Measurements from ENCODE around the gene CHST9.
"Not testable (repeated sequence)": the region's sequence is repeated elsewhere in the genome, so short reads cannot be mapped to it uniquely, and the experiment has no call there.

CHST9 gene

DNA sequence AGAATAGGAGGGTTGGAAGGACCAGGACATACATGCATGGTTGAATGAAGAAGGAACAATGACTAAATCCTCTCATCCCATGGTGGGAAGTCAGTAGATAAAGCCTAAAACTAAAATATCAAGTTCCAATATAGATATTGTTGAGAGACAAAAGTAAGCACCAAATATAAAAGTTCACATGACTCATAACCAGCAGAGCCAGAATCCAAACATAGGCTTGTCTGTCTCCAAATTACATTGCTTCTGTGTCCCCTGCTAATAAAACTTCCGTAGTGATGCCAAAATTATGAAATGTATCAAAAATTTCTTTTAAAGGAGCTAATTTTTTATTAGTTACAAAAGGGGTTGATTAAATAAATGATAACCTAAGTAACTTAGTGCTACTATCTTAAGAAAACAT lies 19.7 kb downstream of the CHST9 start:
- DNase-seq (ENCODE audit: insufficient read length, low spot score) (no peak), FAIRE-seq (no peak)
- TF ChIP-seq, protein P1, sequence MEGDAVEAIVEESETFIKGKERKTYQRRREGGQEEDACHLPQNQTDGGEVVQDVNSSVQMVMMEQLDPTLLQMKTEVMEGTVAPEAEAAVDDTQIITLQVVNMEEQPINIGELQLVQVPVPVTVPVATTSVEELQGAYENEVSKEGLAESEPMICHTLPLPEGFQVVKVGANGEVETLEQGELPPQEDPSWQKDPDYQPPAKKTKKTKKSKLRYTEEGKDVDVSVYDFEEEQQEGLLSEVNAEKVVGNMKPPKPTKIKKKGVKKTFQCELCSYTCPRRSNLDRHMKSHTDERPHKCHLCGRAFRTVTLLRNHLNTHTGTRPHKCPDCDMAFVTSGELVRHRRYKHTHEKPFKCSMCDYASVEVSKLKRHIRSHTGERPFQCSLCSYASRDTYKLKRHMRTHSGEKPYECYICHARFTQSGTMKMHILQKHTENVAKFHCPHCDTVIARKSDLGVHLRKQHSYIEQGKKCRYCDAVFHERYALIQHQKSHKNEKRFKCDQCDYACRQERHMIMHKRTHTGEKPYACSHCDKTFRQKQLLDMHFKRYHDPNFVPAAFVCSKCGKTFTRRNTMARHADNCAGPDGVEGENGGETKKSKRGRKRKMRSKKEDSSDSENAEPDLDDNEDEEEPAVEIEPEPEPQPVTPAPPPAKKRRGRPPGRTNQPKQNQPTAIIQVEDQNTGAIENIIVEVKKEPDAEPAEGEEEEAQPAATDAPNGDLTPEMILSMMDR (IDR thresholded peaks at IDR 0.05; ENCODE audit: insufficient read depth, missing control alignments): no peak

DNA sequence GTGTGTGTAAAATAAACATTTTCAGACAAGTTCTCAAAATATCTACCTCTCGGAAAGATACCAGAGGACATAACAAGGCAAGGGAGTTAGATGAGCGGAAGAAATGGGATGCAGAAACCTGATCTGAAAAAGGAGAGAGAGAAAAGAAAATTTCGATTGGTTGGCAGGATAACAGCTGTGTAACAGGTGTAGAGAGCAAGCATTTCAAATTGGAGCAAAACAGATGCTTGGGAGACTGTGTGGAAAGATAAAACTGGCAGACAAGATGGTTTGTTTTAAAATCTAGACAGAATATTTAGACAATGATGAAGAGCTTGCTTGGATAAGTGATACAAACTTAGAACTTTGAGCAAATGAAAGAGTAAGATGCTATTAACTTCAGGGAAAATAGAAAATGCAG lies 20.2 kb downstream of the CHST9 start:
- no peak for DNase-seq (ENCODE audit: insufficient read length, low spot score)
- no peak for FAIRE-seq
- TF ChIP-seq, protein P1 (IDR thresholded peaks at IDR 0.05; ENCODE audit: insufficient read depth, missing control alignments): no peak

DNA sequence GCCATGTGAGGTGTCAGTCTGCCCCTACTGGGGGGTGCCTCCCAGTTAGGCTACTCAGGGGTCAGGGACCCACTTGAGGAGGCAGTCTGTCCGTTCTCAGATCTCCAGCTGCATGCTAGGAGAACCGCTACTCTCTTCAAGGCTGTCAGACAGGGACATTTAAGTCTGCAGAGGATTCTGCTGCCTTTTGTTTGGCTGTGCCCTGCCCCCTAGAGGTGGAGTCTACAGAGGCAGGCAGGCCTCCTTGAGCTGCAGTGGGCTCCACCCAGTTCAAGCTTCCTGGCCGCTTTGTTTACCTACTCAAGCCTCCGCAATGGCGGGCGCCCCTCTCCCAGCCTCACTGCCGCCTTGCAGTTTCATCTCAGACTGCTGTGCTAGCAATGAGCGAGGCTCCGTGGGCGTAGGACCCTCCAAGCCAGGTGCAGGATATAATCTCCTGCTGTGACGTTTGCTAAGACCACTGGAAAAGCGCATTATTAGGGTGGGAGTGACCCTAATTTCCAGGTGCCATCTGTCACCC lies 21.9 kb downstream of the CHST9 start:
- not testable (repeated sequence) for FAIRE-seq; DNase-seq (ENCODE audit: insufficient read length, low spot score)

DNA sequence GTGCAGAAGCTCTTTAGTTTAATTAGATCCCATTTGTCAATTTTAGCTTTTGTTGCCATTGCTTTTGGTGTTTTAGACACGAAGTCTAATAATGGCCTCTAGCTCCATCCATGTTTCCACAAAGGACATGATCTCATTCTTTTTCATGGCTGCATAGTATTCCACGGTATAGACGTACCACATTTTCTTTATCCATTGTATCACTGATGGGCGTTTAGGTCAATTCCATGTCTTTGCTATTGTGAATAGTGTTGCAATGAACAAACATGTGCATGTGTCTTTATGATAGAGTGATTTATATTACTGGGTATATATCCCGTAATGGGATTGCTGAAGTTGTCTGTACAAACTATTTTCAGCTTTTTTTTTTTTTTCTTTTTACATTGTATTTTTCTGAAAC lies 35.9 kb downstream of the CHST9 start:
- not testable (repeated sequence) for FAIRE-seq; DNase-seq (ENCODE audit: insufficient read length, low spot score)

DNA sequence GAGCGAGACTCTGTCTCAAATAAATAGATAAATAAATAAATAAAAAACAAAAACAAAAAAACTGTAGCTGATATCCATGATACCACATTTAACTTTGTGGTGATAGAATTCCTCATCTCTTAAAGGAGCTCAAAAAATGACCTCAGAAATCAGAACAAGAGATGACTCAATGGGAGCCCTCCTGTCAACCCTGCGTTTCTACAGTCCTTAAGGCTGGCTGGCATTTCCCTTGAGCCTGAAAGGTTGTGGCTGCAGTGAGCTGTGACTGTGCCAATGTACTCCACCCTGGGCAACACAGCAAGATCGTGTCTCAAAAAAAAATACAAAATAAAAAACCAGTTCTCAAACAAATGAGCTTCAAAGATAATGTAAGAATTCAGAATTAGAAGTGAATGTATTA lies 40.4 kb downstream of the CHST9 start:
- no peak for FAIRE-seq

DNA sequence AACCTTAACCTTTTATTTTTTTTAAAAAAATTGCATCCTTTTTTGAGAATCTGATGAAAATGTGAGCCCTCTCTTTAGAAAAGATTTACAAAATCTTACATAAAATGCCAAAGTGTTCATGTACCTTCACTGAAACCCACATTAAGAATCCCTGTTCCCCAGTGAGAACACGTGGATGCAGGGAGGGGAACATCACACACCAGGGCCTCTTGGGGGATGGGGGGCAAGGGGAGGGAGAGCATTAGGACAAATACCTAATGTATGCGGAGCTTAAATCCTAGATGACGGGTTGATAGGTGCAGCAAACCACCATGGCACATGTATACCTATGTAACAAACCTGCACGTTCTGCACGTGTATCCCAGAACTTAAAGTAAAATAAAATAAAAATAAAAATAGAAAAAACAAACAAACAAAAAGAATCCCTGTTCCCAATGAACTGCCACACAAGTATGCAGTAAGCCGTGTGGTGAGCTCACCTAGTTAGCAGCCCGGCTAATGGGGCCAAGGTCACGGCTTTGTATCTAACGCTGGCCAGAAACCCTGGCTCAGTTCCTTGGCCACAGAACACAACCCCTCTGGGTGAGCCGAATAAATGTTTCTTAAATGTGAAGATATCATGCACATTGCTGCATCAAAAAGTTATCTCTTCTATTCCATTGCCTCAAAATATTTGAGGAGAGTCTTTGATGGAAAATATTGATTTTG lies 41.4 kb downstream of the CHST9 start:
- FAIRE-seq (no peak), DNase-seq (ENCODE audit: insufficient read length, low spot score) (no peak)
- TF ChIP-seq, protein P1 (IDR thresholded peaks at IDR 0.05; ENCODE audit: insufficient read depth, missing control alignments): no peak

More for the DNA sequence above, 40.4 kb downstream of the CHST9 start:
- no peak for DNase-seq (ENCODE audit: insufficient read length, low spot score)
- TF ChIP-seq, protein P1 (IDR thresholded peaks at IDR 0.05; ENCODE audit: insufficient read depth, missing control alignments): no peak

DNA sequence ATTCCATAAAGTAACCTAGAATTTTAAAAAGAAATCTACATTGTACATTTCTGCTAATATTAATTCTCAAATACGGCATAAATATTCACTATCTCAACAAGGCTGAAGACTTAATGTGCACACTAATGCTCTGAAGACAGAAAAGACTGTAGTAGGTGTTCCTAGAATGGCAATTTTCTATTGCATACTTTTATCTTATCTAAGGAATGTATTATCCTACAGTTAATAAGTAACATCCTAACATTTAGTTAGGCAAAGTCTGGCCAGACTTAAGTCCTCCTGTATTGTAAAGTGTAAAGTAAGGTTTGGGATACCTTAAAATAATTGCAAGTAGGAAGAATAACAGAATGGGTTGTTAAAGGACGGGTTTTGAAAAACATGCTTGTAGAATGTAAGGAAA lies 42.2 kb downstream of the CHST9 start:
- DNase-seq (ENCODE audit: insufficient read length, low spot score) (no peak), FAIRE-seq (no peak)
- TF ChIP-seq, protein P1 (IDR thresholded peaks at IDR 0.05; ENCODE audit: insufficient read depth, missing control alignments): no peak

DNA sequence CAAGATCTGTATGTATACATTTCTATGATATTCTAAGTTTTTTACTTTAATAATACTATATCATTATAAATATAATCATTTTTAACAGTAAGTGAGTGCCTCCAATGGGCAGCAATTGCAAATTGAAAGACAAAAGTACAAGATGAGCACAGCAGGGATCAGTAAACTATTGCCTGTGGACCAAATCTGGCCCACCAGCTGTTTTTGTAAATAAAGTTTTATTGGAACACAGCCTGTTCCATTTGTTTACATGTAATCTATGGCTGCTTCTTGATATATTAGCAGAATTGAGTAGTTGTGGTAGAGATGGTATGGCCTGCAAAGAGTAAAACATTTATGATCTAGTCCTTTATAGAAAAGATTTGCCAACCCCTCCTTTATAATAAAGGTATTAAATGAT lies 43.2 kb downstream of the CHST9 start:
- TF ChIP-seq, protein P1 (IDR thresholded peaks at IDR 0.05; ENCODE audit: insufficient read depth, missing control alignments): no peak
- no peak for DNase-seq (ENCODE audit: insufficient read length, low spot score)
- no peak for FAIRE-seq

Data from D721Med (cell line).